Uterus (tissue), 4 donors: ENCODE results near the gene CCL27. TPM values are rescaled to one million over a fixed set of nuclear protein-coding genes. Genes with fewer than 3 reads are reported as not detected.

Experiments used
- DNase-seq, 2 donors: peaks; one replicate each; pipeline ENCODE4 v3.0.0-alpha.2; 2019 to 2020
- H3K27ac ChIP-seq, 2 donors: fragments of 200-600 bp; sonication (generic); 1 replicate in 1 of 2; 2 replicates in 1 of 2; pipeline ENCODE4 v1.5.1; 2016 to 2018
- H3K27me3 ChIP-seq, 2 donors: fragments of 200-600 bp; sonication (generic); one replicate each; pipeline ENCODE4 v1.5.1; 2018 to 2019; ENCODE audit warnings: control low read depth in 1 of 2
- H3K36me3 ChIP-seq, 2 donors: fragments of 200-600 bp; sonication (generic); one replicate each; pipeline ENCODE4 v1.5.1; 2019; ENCODE audit warnings: control low read depth in 1 of 2
- H3K4me1 ChIP-seq, 2 donors: fragments of 200-600 bp; sonication (generic); one replicate each; pipeline ENCODE4 v1.5.1; 2018 to 2019; ENCODE audit warnings: control low read depth in 1 of 2
- H3K4me3 ChIP-seq, 2 donors: fragments of 200-600 bp; sonication (generic); 1 replicate in 1 of 2; 2 replicates in 1 of 2; pipeline ENCODE4 v1.5.1; 2018 to 2019; ENCODE audit warnings: mild to moderate bottlenecking in 1 of 2
- H3K9me3 ChIP-seq, 2 donors: fragments of 200-600 bp; sonication (generic); one replicate each; pipeline ENCODE4 v1.5.1; 2019; ENCODE audit warnings: control low read depth in 1 of 2
- POLR2A ChIP-seq, 2 donors: fragments of 450-650 bp; IDR thresholded peaks; one replicate each; pipeline ENCODE4 v1.6.1; 2016; ENCODE audit warnings: antibody characterized with exemption in 2 of 2, mild to moderate bottlenecking in 1 of 2, moderate library complexity in 1 of 2
- intact Hi-C: fragments of 100-400 bp; cut with DNase I; formaldehyde crosslinking; loops from one replicate; pipeline ENCODE4 v1.15.1; 2023; ENCODE audit warnings: low total_unique reads
- total RNA-seq, 4 donors: library from RNA; depleted of rRNA in 3 of 4; stranded (reverse); fragments of >200 nt in 3 of 4; gene quantifications; one replicate each; pipeline versions ENCODE4 v1.1.0 to v1.2.4, GENCODE V29; 2014 to 2023
- TF ChIP-seq, protein P1 (sequence below), 4 experiments: fragments of 200-600 bp in 2 of 4; fragments of 450-650 bp in 2 of 4; sonication (generic) in 2 of 4; IDR thresholded peaks; one replicate each; pipeline ENCODE4 v1.5.1; 2016 to 2019; ENCODE audit warnings: antibody characterized with exemption in 4 of 4, mild to moderate bottlenecking in 2 of 4, moderate library complexity in 1 of 4
- donor health status: DM: yes; HTN: yes; CAD: no.

The CCL27 gene
- total RNA-seq, 4 donors from 2014 or later = not detected

DNA sequence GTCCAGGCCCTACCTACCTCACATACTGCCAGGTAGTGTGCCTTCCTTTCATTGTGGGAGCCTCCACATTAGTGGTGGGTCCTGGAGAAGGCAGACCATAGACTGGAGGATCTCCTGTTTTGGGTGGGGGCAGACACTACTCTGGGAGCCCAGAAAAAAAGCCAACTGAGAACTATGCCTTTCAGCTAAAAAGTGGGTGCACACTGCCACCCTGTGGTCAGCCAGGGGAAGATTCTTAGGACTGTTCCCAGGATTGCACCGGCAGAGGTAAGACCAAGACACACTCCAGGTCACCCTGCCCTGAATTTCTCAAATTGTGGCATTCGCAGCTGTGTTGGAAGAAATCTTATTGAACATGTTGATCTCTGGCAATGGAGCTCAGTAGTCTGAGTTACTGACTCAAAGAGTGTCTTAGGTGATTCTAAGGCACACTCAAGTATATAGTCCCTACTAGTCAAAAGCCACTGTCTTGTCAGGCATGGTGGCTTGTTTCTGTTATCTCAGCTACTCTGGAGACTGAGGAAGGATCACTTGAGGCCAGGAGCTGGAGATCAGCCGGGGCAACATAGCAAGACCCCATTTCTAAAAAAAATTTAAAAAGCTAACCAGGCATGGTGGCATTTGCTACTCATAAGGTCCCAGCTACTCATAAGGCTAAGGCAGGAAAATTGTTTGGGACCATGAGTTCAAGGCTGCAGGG lies 28.5 kb downstream of the CCL27 start:
- Histone ChIP-seq H3K4me3 (no peak overlapping the region), H3K27ac (no peak overlapping the region), H3K9me3 (no peaks in the 10 kb centered on the region), H3K27me3 (peaks cover 0 to 7% of the 10 kb centered on the region in 2 donors), H3K4me1 (no peaks in the 10 kb centered on the region), H3K36me3 (no peaks in the 10 kb centered on the region)
- TF ChIP-seq POLR2A (IDR thresholded peaks at IDR 0.05) = no peak
- TF ChIP-seq, protein P1, sequence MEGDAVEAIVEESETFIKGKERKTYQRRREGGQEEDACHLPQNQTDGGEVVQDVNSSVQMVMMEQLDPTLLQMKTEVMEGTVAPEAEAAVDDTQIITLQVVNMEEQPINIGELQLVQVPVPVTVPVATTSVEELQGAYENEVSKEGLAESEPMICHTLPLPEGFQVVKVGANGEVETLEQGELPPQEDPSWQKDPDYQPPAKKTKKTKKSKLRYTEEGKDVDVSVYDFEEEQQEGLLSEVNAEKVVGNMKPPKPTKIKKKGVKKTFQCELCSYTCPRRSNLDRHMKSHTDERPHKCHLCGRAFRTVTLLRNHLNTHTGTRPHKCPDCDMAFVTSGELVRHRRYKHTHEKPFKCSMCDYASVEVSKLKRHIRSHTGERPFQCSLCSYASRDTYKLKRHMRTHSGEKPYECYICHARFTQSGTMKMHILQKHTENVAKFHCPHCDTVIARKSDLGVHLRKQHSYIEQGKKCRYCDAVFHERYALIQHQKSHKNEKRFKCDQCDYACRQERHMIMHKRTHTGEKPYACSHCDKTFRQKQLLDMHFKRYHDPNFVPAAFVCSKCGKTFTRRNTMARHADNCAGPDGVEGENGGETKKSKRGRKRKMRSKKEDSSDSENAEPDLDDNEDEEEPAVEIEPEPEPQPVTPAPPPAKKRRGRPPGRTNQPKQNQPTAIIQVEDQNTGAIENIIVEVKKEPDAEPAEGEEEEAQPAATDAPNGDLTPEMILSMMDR (IDR thresholded peaks at IDR 0.05) = peak; percentile 69 to 87 (median 83)
- intact Hi-C loops = no loop called here
- DNase-seq = peak; percentile 52 to 68

DNA sequence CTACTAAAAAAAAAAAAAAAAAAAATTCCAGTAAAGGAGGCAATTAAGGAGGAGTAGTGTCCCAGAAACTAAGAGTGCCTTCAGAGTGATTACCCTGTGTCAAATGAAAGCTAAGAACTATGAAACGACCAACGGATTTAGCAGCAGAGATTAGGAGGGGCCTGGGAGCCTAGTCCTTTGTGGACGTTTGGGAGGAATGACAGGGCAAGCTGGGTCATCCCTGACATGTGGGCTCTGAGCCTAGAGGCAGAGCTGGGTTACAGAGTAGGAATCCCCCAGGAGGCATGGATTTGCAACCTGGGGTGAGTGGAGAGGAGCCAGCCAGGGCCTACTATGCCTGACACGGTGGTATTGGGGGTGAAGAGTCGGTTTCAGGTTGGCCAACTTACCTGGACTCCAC lies 29.3 kb downstream of the CCL27 start:
- intact Hi-C loops = no loop called here
- Histone ChIP-seq H3K4me1 (peaks cover 0 to 4% of the 10 kb centered on the region in 2 donors), H3K27me3 (peaks cover 6 to 11% of the 10 kb centered on the region in 2 donors), H3K36me3 (no peaks in the 10 kb centered on the region), H3K4me3 (no peak overlapping the region), H3K9me3 (no peaks in the 10 kb centered on the region), H3K27ac (no peak overlapping the region)
- TF ChIP-seq POLR2A (IDR thresholded peaks at IDR 0.05) = no peak
- TF ChIP-seq, protein P1 (IDR thresholded peaks at IDR 0.05) = no peak
- no peak for DNase-seq

DNA sequence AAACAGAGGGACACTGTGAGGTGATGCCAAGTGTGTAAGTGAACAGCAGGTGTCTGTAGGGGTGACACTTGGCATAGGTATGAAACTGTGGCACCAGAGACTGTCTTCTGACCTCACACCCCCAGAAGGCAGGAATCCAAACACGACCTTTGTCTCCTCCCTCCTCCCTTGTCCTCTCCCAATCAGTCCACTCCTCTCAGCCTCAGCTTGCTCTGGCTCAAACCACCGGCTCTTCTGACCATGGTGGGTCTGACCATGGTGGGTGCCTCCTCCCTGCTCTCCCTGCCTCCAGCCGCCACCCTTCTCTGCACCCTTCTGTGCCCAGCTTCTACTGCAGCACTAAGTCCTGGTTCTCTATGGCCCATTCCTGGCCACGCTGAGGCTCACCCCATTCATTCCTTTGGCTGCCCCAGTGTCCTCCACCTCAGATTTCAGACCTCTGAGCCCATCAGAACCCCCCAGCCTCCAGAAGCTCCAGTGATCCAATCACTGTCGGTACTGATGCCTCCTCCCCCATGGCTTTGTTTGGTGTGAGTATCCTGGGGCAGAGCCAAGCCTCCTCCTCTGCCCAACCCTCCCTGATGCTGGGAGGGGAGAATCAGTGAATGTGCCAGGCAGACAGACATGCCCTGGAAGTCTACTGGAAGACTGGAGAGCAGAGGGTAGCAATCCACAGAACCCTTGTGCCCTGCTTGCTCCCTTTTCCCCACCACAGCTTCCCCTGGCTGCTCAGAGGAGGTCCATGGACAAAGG lies 31.9 kb downstream of the CCL27 start:
- H3K36me3 ChIP-seq = no peaks in the 10 kb centered on the region
- no peak for DNase-seq
- H3K4me1 ChIP-seq = peaks cover 0 to 4% of the 10 kb centered on the region in 2 donors
- peaks cover 25 to 37% of the 10 kb centered on the region in 2 donors for H3K27me3 ChIP-seq
- H3K4me3 ChIP-seq = no peak overlapping the region
- H3K9me3 ChIP-seq = no peaks in the 10 kb centered on the region
- intact Hi-C loops = no loop called here
- no peak overlapping the region for H3K27ac ChIP-seq
- no peak for TF ChIP-seq POLR2A (IDR thresholded peaks at IDR 0.05)
- TF ChIP-seq, protein P1 (IDR thresholded peaks at IDR 0.05) = no peak

DNA sequence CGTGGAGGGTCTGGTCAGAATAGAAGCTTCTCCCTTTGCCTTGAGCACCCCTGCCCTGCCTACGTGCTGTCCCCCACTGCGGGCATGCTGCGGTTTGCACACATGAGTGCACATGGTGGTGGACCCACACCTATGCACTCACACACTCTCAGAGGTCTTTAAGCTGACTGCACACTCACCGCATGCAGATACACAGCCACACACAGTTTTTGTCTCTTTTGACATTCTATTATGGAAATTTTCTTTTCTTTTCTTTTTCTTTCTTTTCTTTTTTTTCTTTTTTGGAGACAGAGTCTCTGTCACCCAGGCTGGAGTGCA lies 33.0 kb downstream of the CCL27 start:
- Histone ChIP-seq H3K36me3 (no peaks in the 10 kb centered on the region), H3K27ac (no peak overlapping the region), H3K4me3 (no peak overlapping the region), H3K4me1 (peaks cover 0 to 4% of the 10 kb centered on the region in 2 donors), H3K27me3 (peaks cover 35 to 47% of the 10 kb centered on the region in 2 donors), H3K9me3 (no peaks in the 10 kb centered on the region)
- intact Hi-C loops = no loop called here
- DNase-seq = no peak
- TF ChIP-seq POLR2A (IDR thresholded peaks at IDR 0.05) = no peak
- TF ChIP-seq, protein P1 (IDR thresholded peaks at IDR 0.05) = no peak
